B cell (primary cell): ENCODE measurements around the gene MIP. TPM values are rescaled to one million over a fixed set of nuclear protein-coding genes. Genes with fewer than 3 reads are reported as not detected.

Source experiments
- ATAC-seq: fragments of 200-7000 bp; cut with Tn5 transposase; one replicate; pipeline ENCODE4 v1.10.0; 2021; ENCODE audit warnings: low read depth, mild to moderate bottlenecking, moderate number of reproducible peaks, moderate library complexity
- CTCF ChIA-PET: fragments of 350-600 bp; sonication (Branson Sonifier 250); formaldehyde crosslinking; loops from one replicate; lab custom pipeline; 2021; ENCODE audit warnings: antibody characterized with exemption, inconsistent platforms; lab: Charles Lee
- POLR2A ChIA-PET: fragments of 350-600 bp; sonication (Branson Sonifier 250); formaldehyde crosslinking; loops from one replicate; lab custom pipeline; 2021; ENCODE audit warnings: antibody characterized with exemption; lab: Charles Lee
- DNase-seq: peaks from one replicate; pipeline ENCODE4 v3.0.0; 2013
- H2AFZ ChIP-seq: 2 replicates; pipeline ENCODE4 v1.6.1; 2012; ENCODE audit warnings: mild to moderate bottlenecking, low read depth, low read length; ENCODE audit not compliant: insufficient read depth, poor library complexity, severe bottlenecking
- H3K27ac ChIP-seq, 2 donors: 1 replicate in 1 of 2; 2 replicates in 1 of 2; pipeline ENCODE4 v1.5.1; 2012 to 2013; ENCODE audit warnings: low read length in 2 of 2, mild to moderate bottlenecking in 2 of 2, moderate library complexity in 1 of 2
- H3K27me3 ChIP-seq, 4 experiments: fragments of 200-600 bp in 1 of 4; sonication (generic) in 1 of 4; replicated peaks in 1 of 4; 1 replicate in 2 of 4; 2 replicates in 2 of 4; pipeline versions ENCODE4 v1.6.1 to v1.7.0; 2013 to 2016; ENCODE audit warnings: low read length in 3 of 4, mild to moderate bottlenecking in 2 of 4, mixed read lengths in 1 of 4, moderate library complexity in 1 of 4; ENCODE audit not compliant: insufficient read depth in 4 of 4, control insufficient read depth in 3 of 4; ENCODE audit errors: control extremely low read depth in 1 of 4
- H3K36me3 ChIP-seq, 2 experiments: replicated peaks in 1 of 2; 1 replicate in 1 of 2; 2 replicates in 1 of 2; pipeline versions ENCODE4 v1.6.1 to v1.7.1; 2013; ENCODE audit warnings: low read length in 1 of 2; ENCODE audit not compliant: insufficient read depth in 2 of 2, control insufficient read depth in 1 of 2; ENCODE audit errors: control extremely low read depth in 1 of 2, extremely low read depth in 1 of 2
- H3K4me1 ChIP-seq, 2 donors: fragments of 200-600 bp in 1 of 2; sonication (generic) in 1 of 2; 1 replicate in 1 of 2; 2 replicates in 1 of 2; pipeline versions ENCODE4 v1.5.1 to v1.6.1; 2013 to 2017; ENCODE audit warnings: low read length in 2 of 2; ENCODE audit not compliant: control insufficient read depth in 2 of 2, insufficient read depth in 2 of 2
- H3K4me2 ChIP-seq: replicated peaks from 2 replicates; pipeline ENCODE3; 2012; ENCODE audit warnings: mild to moderate bottlenecking, low read depth, low read length; ENCODE audit not compliant: poor library complexity, severe bottlenecking
- H3K4me3 ChIP-seq, 5 experiments: fragments of 200-600 bp in 1 of 5; sonication (generic) in 1 of 5; 1 replicate in 3 of 5; 2 replicates in 2 of 5; pipeline versions ENCODE4 v1.5.1 to v1.7.0; 2011 to 2016; ENCODE audit warnings: low read length in 4 of 5, mild to moderate bottlenecking in 4 of 5, low read depth in 2 of 5, control low read depth in 1 of 5, moderate library complexity in 1 of 5; ENCODE audit not compliant: insufficient read depth in 1 of 5; ENCODE audit errors: control extremely low read depth in 1 of 5, extremely low read depth in 1 of 5
- H3K79me2 ChIP-seq: fragments of 200-600 bp; sonication (generic); one replicate; pipeline ENCODE4 v1.6.0; 2016; ENCODE audit warnings: low read length; ENCODE audit not compliant: control insufficient read depth, insufficient read depth
- H3K9ac ChIP-seq: fragments of 200-600 bp; sonication (generic); 2 replicates; pipeline ENCODE4 v1.6.1; 2017; ENCODE audit warnings: mild to moderate bottlenecking, low read length, moderate library complexity
- H3K9me3 ChIP-seq, 3 donors: one replicate each; pipeline versions ENCODE4 v1.6.1 to v1.7.1; 2013; ENCODE audit warnings: low read length in 2 of 3; ENCODE audit not compliant: control insufficient read depth in 2 of 3, insufficient read depth in 1 of 3; ENCODE audit errors: control extremely low read depth in 1 of 3
- H4K20me1 ChIP-seq: 2 replicates; pipeline ENCODE4 v1.6.0; 2012; ENCODE audit warnings: mild to moderate bottlenecking, low read length; ENCODE audit not compliant: insufficient read depth, control insufficient read depth, poor library complexity, severe bottlenecking
- H3K27ac Mint-ChIP-seq: one replicate; pipeline ENCODE4 v1.8.0; 2021; ENCODE audit warnings: mixed read lengths
- H3K27me3 Mint-ChIP-seq: one replicate; pipeline ENCODE4 v1.8.0; 2021; ENCODE audit warnings: mixed read lengths
- H3K4me1 Mint-ChIP-seq: one replicate; pipeline ENCODE4 v1.8.0; 2021; ENCODE audit warnings: mixed read lengths
- H3K4me3 Mint-ChIP-seq: one replicate; pipeline ENCODE4 v1.8.0; 2021; ENCODE audit warnings: mixed read lengths
- H3K9me3 Mint-ChIP-seq: one replicate; pipeline ENCODE4 v1.8.0; 2022; ENCODE audit warnings: mixed read lengths; ENCODE audit not compliant: insufficient read depth
- EZH2 ChIP-seq: IDR thresholded peaks from 2 replicates; pipeline ENCODE4 v1.6.1; 2012; ENCODE audit warnings: borderline replicate concordance, low read depth, mild to moderate bottlenecking, moderate library complexity, low read length; ENCODE audit not compliant: insufficient read depth, poor library complexity, severe bottlenecking
- WGBS: methylation state at CpG from one replicate; pipeline ENCODE4 v1.1.5; 2013; ENCODE audit warnings: missing lambda C conversion rate; ENCODE audit not compliant: insufficient coverage; 5-methylcytosine and 5-hydroxymethylcytosine counted together
- intact Hi-C: fragments of 100-400 bp; cut with micrococcal nuclease; formaldehyde crosslinking; loops from one replicate; pipeline ENCODE4 v1.10.0; 2022
- polyA plus RNA-seq: library from polyadenylated mRNA; depleted of rRNA; stranded (reverse); fragments of >200 nt; gene quantifications from 2 replicates; pipeline ENCODE4 v1.2.3, GENCODE V29; 2012
- total RNA-seq, 2 donors: library from RNA; stranded (reverse); fragments of 120-200 nt in 1 of 2; gene quantifications; 1 replicate in 1 of 2; 2 replicates in 1 of 2; pipeline versions ENCODE4 v1.2.3 to v1.2.4, GENCODE V29; 2013 to 2022
- TF ChIP-seq, protein P1 (sequence below): fragments of 200-600 bp; IDR thresholded peaks from one replicate; pipeline ENCODE4 v1.8.0; 2022; ENCODE audit warnings: antibody characterized with exemption, mild to moderate bottlenecking

The MIP gene
- total and polyA plus RNA-seq, 2 donors (not counting 1 experiment from before 2014, with no cell fraction given), result not detected

DNA sequence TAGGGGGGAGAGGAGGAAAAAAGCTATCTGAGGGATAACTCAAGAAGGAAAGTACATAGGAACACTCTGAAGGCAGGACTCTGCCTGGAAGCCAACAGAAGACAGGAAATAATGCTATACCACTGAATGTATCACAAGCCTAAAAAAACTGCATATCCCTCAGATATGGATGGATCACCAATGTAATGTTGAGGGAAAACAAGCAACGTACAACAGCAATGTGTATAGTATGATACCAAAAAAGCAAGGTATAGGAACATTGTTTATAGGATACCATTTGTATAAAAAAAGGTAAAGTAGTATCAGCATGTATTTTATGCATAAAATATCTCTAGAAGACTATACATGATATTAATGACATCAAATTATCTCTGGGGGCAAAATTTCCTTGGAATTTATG, 30.1 kb upstream of the MIP start:
- Histone ChIP-seq H3K27ac (no peak overlapping the region), H2AFZ (no peak overlapping the region), H3K79me2 (peaks cover 5% of the 10 kb centered on the region), H3K4me2 (no peak overlapping the region), H4K20me1 (no peaks in the 10 kb centered on the region), H3K9ac (no peak overlapping the region), H3K4me1 (peaks cover 0 to 19% of the 10 kb centered on the region in 2 donors), H3K9me3 (no peaks in the 10 kb centered on the region), H3K36me3 (no peaks in the 10 kb centered on the region), H3K4me3 (no peak overlapping the region), H3K27me3 (no peaks in the 10 kb centered on the region)
- WGBS, result no CpG with 5 or more reads among the region's 1 CpG
- ChIA-PET POLR2A (no interaction called here), CTCF (no interaction called here)
- ATAC-seq, result no peak
- Mint-ChIP-seq H3K27ac (no peak overlapping the region), H3K9me3 (no peaks in the 10 kb centered on the region), H3K27me3 (peaks cover 5% of the 10 kb centered on the region), H3K4me3 (no peak overlapping the region), H3K4me1 (peaks cover 23% of the 10 kb centered on the region)
- intact Hi-C loops, result no loop called here
- no peak for DNase-seq
- TF ChIP-seq, protein P1, sequence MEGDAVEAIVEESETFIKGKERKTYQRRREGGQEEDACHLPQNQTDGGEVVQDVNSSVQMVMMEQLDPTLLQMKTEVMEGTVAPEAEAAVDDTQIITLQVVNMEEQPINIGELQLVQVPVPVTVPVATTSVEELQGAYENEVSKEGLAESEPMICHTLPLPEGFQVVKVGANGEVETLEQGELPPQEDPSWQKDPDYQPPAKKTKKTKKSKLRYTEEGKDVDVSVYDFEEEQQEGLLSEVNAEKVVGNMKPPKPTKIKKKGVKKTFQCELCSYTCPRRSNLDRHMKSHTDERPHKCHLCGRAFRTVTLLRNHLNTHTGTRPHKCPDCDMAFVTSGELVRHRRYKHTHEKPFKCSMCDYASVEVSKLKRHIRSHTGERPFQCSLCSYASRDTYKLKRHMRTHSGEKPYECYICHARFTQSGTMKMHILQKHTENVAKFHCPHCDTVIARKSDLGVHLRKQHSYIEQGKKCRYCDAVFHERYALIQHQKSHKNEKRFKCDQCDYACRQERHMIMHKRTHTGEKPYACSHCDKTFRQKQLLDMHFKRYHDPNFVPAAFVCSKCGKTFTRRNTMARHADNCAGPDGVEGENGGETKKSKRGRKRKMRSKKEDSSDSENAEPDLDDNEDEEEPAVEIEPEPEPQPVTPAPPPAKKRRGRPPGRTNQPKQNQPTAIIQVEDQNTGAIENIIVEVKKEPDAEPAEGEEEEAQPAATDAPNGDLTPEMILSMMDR, result no peak
- TF ChIP-seq EZH2, result no peak

DNA sequence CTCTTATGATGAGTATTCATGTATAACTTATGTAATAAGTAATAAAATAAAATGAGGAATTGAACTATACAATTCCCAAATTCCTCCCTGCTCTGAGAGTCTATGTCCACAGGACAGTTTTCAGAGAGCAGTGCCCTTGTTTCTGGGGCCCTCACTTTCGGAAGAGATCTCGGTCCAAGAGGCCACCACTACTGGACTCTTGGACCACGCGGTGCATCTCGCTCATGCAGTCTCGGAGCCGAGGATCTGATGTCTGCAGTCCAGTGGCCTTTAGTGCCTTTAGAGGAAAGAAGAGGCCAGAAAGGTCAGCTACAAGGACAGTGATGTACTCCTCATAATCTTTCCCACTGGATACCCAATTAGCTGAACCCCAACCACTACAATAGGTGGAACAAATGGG, 25.2 kb upstream of the MIP start:
- Histone ChIP-seq H3K4me2 (no peak overlapping the region), H3K4me3 (no peak overlapping the region), H3K9ac (no peak overlapping the region), H4K20me1 (no peaks in the 10 kb centered on the region), H2AFZ (no peak overlapping the region), H3K9me3 (no peaks in the 10 kb centered on the region), H3K4me1 (no peaks in the 10 kb centered on the region), H3K27me3 (no peaks in the 10 kb centered on the region), H3K27ac (no peak overlapping the region), H3K36me3 (no peaks in the 10 kb centered on the region), H3K79me2 (peaks cover 20% of the 10 kb centered on the region)
- Mint-ChIP-seq H3K4me3 (no peak overlapping the region), H3K27ac (no peak overlapping the region), H3K9me3 (no peaks in the 10 kb centered on the region), H3K27me3 (no peaks in the 10 kb centered on the region), H3K4me1 (peaks cover 5% of the 10 kb centered on the region)
- CTCF ChIA-PET, result no interaction called here
- DNase-seq, result no peak
- ATAC-seq, result no peak
- WGBS, result 100% methylated on average over 2 of the region's 7 CpGs
- TF ChIP-seq, protein P1, result no peak
- TF ChIP-seq EZH2, result no peak
- POLR2A ChIA-PET, result no interaction called here
- intact Hi-C loops, result no loop called here
